ENCODE measurements around the gene TMEM40.

Gene TMEM40

GRCh38 chr3:12754313-12754712 lies 4.7 kb downstream of the TMEM40 start:
- Histone ChIP-seq H3K36me3 (ENCODE audit: control insufficient read depth, insufficient read depth, low read length) (no peaks in the 10 kb centered on the region), H3K4me3 (ENCODE audit: low read length) (no peak overlapping the region), H3K27me3 (ENCODE audit: control insufficient read depth, insufficient read depth, low read length) (no peaks in the 10 kb centered on the region), H3K27ac (ENCODE audit: low read depth, low read length) (no peak overlapping the region), H3K9ac (ENCODE audit: low read length) (no peak overlapping the region), H3K4me1 (ENCODE audit: control insufficient read depth, insufficient read depth, low read length) (peaks cover 5% of the 10 kb centered on the region)

GRCh38 chr3:12753275-12754028 lies 5.6 kb downstream of the TMEM40 start:
- no peaks in the 10 kb centered on the region for H3K27me3 ChIP-seq (ENCODE audit: control insufficient read depth, insufficient read depth, low read length)
- no peaks in the 10 kb centered on the region for H3K36me3 ChIP-seq (ENCODE audit: control insufficient read depth, insufficient read depth, low read length)
- peaks cover 5% of the 10 kb centered on the region for H3K4me1 ChIP-seq (ENCODE audit: control insufficient read depth, insufficient read depth, low read length)
- no peak overlapping the region for H3K4me3 ChIP-seq (ENCODE audit: low read length)
- H3K9ac ChIP-seq (ENCODE audit: low read length), result no peak overlapping the region
- H3K27ac ChIP-seq (ENCODE audit: low read depth, low read length), result no peak overlapping the region

GRCh38 chr3:12752809-12753208 lies 6.2 kb downstream of the TMEM40 start:
- Histone ChIP-seq H3K27ac (ENCODE audit: low read depth, low read length) (no peak overlapping the region), H3K4me1 (ENCODE audit: control insufficient read depth, insufficient read depth, low read length) (peaks cover 2% of the 10 kb centered on the region), H3K9ac (ENCODE audit: low read length) (no peak overlapping the region), H3K27me3 (ENCODE audit: control insufficient read depth, insufficient read depth, low read length) (no peaks in the 10 kb centered on the region), H3K4me3 (ENCODE audit: low read length) (no peak overlapping the region), H3K36me3 (ENCODE audit: control insufficient read depth, insufficient read depth, low read length) (no peaks in the 10 kb centered on the region)

GRCh38 chr3:12752102-12752501 lies 7.0 kb downstream of the TMEM40 start:
- Histone ChIP-seq H3K27me3 (ENCODE audit: control insufficient read depth, insufficient read depth, low read length) (no peaks in the 10 kb centered on the region), H3K4me3 (ENCODE audit: low read length) (no peak overlapping the region), H3K4me1 (ENCODE audit: control insufficient read depth, insufficient read depth, low read length) (peaks cover 2% of the 10 kb centered on the region), H3K36me3 (ENCODE audit: control insufficient read depth, insufficient read depth, low read length) (no peaks in the 10 kb centered on the region), H3K27ac (ENCODE audit: low read depth, low read length) (no peak overlapping the region), H3K9ac (ENCODE audit: low read length) (no peak overlapping the region)

GRCh38 chr3:12751571-12751970 lies 7.5 kb downstream of the TMEM40 start:
- Histone ChIP-seq H3K27me3 (ENCODE audit: control insufficient read depth, insufficient read depth, low read length) (peaks cover 3% of the 10 kb centered on the region), H3K4me3 (ENCODE audit: low read length) (no peak overlapping the region), H3K9ac (ENCODE audit: low read length) (no peak overlapping the region), H3K27ac (ENCODE audit: low read depth, low read length) (no peak overlapping the region), H3K4me1 (ENCODE audit: control insufficient read depth, insufficient read depth, low read length) (peaks cover 2% of the 10 kb centered on the region), H3K36me3 (ENCODE audit: control insufficient read depth, insufficient read depth, low read length) (no peaks in the 10 kb centered on the region)

GRCh38 chr3:12750658-12751071 lies 8.4 kb downstream of the TMEM40 start:
- H3K4me1 ChIP-seq (ENCODE audit: control insufficient read depth, insufficient read depth, low read length), result peaks cover 2% of the 10 kb centered on the region
- H3K27ac ChIP-seq (ENCODE audit: low read depth, low read length), result no peak overlapping the region
- no peak overlapping the region for H3K9ac ChIP-seq (ENCODE audit: low read length)
- peaks cover 5% of the 10 kb centered on the region for H3K27me3 ChIP-seq (ENCODE audit: control insufficient read depth, insufficient read depth, low read length)
- H3K4me3 ChIP-seq (ENCODE audit: low read length), result no peak overlapping the region
- H3K36me3 ChIP-seq (ENCODE audit: control insufficient read depth, insufficient read depth, low read length), result no peaks in the 10 kb centered on the region

- Histone ChIP-seq H3K9ac (ENCODE audit: low read length) (no peak overlapping the region), H3K36me3 (ENCODE audit: control insufficient read depth, insufficient read depth, low read length) (no peaks in the 10 kb centered on the region), H3K4me1 (ENCODE audit: control insufficient read depth, insufficient read depth, low read length) (peaks cover 2% of the 10 kb centered on the region), H3K4me3 (ENCODE audit: low read length) (no peak overlapping the region), H3K27ac (ENCODE audit: low read depth, low read length) (no peak overlapping the region), H3K27me3 (ENCODE audit: control insufficient read depth, insufficient read depth, low read length) (peaks cover 5% of the 10 kb centered on the region)
Measured at GRCh38 chr3:12750223-12750622, 8.8 kb downstream of the TMEM40 start.

GRCh38 chr3:12748477-12748876 lies 10.6 kb downstream of the TMEM40 start:
- peaks cover 5% of the 10 kb centered on the region for H3K27me3 ChIP-seq (ENCODE audit: control insufficient read depth, insufficient read depth, low read length)
- H3K9ac ChIP-seq (ENCODE audit: low read length), result no peak overlapping the region
- H3K36me3 ChIP-seq (ENCODE audit: control insufficient read depth, insufficient read depth, low read length), result no peaks in the 10 kb centered on the region
- peaks cover 2% of the 10 kb centered on the region for H3K4me1 ChIP-seq (ENCODE audit: control insufficient read depth, insufficient read depth, low read length)
- no peak overlapping the region for H3K4me3 ChIP-seq (ENCODE audit: low read length)
- H3K27ac ChIP-seq (ENCODE audit: low read depth, low read length), result no peak overlapping the region

- Histone ChIP-seq H3K9ac (ENCODE audit: low read length) (no peak overlapping the region), H3K4me3 (ENCODE audit: low read length) (no peak overlapping the region), H3K27me3 (ENCODE audit: control insufficient read depth, insufficient read depth, low read length) (peaks cover 5% of the 10 kb centered on the region), H3K36me3 (ENCODE audit: control insufficient read depth, insufficient read depth, low read length) (no peaks in the 10 kb centered on the region), H3K27ac (ENCODE audit: low read depth, low read length) (no peak overlapping the region), H3K4me1 (ENCODE audit: control insufficient read depth, insufficient read depth, low read length) (peaks cover 2% of the 10 kb centered on the region)
Measured at GRCh38 chr3:12746419-12746818, 12.6 kb downstream of the TMEM40 start.

- Histone ChIP-seq H3K9ac (ENCODE audit: low read length) (no peak overlapping the region), H3K27ac (ENCODE audit: low read depth, low read length) (no peak overlapping the region)
Measured at GRCh38 chr3:12744326-12744725, 14.7 kb downstream of the TMEM40 start.

GRCh38 chr3:12743583-12743982 lies 15.5 kb downstream of the TMEM40 start:
- Histone ChIP-seq H3K36me3 (ENCODE audit: control insufficient read depth, insufficient read depth, low read length) (no peaks in the 10 kb centered on the region), H3K4me3 (ENCODE audit: low read length) (no peak overlapping the region), H3K4me1 (ENCODE audit: control insufficient read depth, insufficient read depth, low read length) (no peaks in the 10 kb centered on the region), H3K27me3 (ENCODE audit: control insufficient read depth, insufficient read depth, low read length) (peaks cover 5% of the 10 kb centered on the region), H3K27ac (ENCODE audit: low read depth, low read length) (no peak overlapping the region), H3K9ac (ENCODE audit: low read length) (no peak overlapping the region)

More at GRCh38 chr3:12744326-12744725, 14.7 kb downstream of the TMEM40 start:
- Histone ChIP-seq H3K36me3 (ENCODE audit: control insufficient read depth, insufficient read depth, low read length) (no peaks in the 10 kb centered on the region), H3K4me3 (ENCODE audit: low read length) (no peak overlapping the region), H3K27me3 (ENCODE audit: control insufficient read depth, insufficient read depth, low read length) (peaks cover 5% of the 10 kb centered on the region), H3K4me1 (ENCODE audit: control insufficient read depth, insufficient read depth, low read length) (no peaks in the 10 kb centered on the region)

- H3K27ac ChIP-seq (ENCODE audit: low read depth, low read length), result no peak overlapping the region
- no peak overlapping the region for H3K9ac ChIP-seq (ENCODE audit: low read length)
- H3K27me3 ChIP-seq (ENCODE audit: control insufficient read depth, insufficient read depth, low read length), result peaks cover 5% of the 10 kb centered on the region
- no peak overlapping the region for H3K4me3 ChIP-seq (ENCODE audit: low read length)
- H3K36me3 ChIP-seq (ENCODE audit: control insufficient read depth, insufficient read depth, low read length), result no peaks in the 10 kb centered on the region
- no peaks in the 10 kb centered on the region for H3K4me1 ChIP-seq (ENCODE audit: control insufficient read depth, insufficient read depth, low read length)
Measured at GRCh38 chr3:12742330-12743107, 16.5 kb downstream of the TMEM40 start.
